K562 (cell line): ENCODE data around the gene FZD1. TPM values are rescaled to one million over a fixed set of nuclear protein-coding genes. Genes with fewer than 3 reads are reported as not detected.

Experiments
- BRCA1 ChIP-seq, 2 experiments: fragments of 450-650 bp in 1 of 2; sonication (generic) in 1 of 2; formaldehyde crosslinking in 1 of 2; IDR thresholded peaks; 2 replicates each; pipeline versions ENCODE4 v1.5.0 to v1.6.1; 2017 to 2020; ENCODE audit warnings: mild to moderate bottlenecking in 1 of 2, missing genetic modification reagents in 1 of 2
- CEBPB ChIP-seq: fragments of 450-650 bp; IDR thresholded peaks from 2 replicates; pipeline ENCODE4 v1.6.1; 2016; ENCODE audit warnings: missing genetic modification characterization, missing compliant biosample characterization
- L3MBTL2 ChIP-seq: fragments of 450-650 bp; IDR thresholded peaks from 2 replicates; pipeline ENCODE4 v1.6.1; 2016; ENCODE audit warnings: mild to moderate bottlenecking, moderate library complexity
- MCM3 ChIP-seq: fragments of 450-650 bp; IDR thresholded peaks from 2 replicates; pipeline ENCODE4 v1.6.1; 2016
- RAD51 ChIP-seq: fragments of 450-650 bp; IDR thresholded peaks from 2 replicates; pipeline ENCODE4 v1.7.1; 2016; ENCODE audit warnings: low read depth, mild to moderate bottlenecking, borderline replicate concordance
- RFX1 ChIP-seq: fragments of 450-650 bp; IDR thresholded peaks from 2 replicates; pipeline ENCODE4 v1.6.1; 2016; ENCODE audit warnings: mild to moderate bottlenecking, moderate library complexity
- SMARCA4 ChIP-seq: fragments of 450-650 bp; IDR thresholded peaks from 2 replicates; pipeline ENCODE4 v1.6.1; 2016
- SP1 ChIP-seq: sonication (generic); formaldehyde crosslinking; IDR thresholded peaks from 2 replicates; pipeline ENCODE4 v1.8.1; 2022; ENCODE audit warnings: mild to moderate bottlenecking, missing genetic modification reagents
- ZNF12 ChIP-seq: sonication (generic); formaldehyde crosslinking; IDR thresholded peaks from 2 replicates; pipeline ENCODE4 v1.4.0; 2020; ENCODE audit warnings: mild to moderate bottlenecking, missing genetic modification reagents
- ZNF184 ChIP-seq: sonication (generic); formaldehyde crosslinking; IDR thresholded peaks from 2 replicates; pipeline ENCODE4 v1.5.0; 2020; ENCODE audit warnings: missing genetic modification reagents
- ZNF239 ChIP-seq: fragments of 250-450 bp; sonication (Bioruptor Pico); IDR thresholded peaks from 2 replicates; pipeline ENCODE4 v1.4.0; 2020; ENCODE audit warnings: mild to moderate bottlenecking
- ZNF57 ChIP-seq: fragments of 450-650 bp; formaldehyde crosslinking; IDR thresholded peaks from 2 replicates; pipeline ENCODE4 v1.4.0; 2020; ENCODE audit warnings: mild to moderate bottlenecking, moderate library complexity
- ZSCAN29 ChIP-seq: fragments of 450-650 bp; IDR thresholded peaks from 2 replicates; pipeline ENCODE4 v1.6.1; 2017
- polyA plus RNA-seq, 8 experiments: library from polyadenylated mRNA; depleted of rRNA in 4 of 8; stranded (reverse) in 5 of 8; unstranded in 3 of 8; fragments of >200 nt; fragmentation: Nextera tagmentation in 2 of 8; fragmentation: Illumina TruSeq in 1 of 8; extraction: Ambion mirVana in 2 of 8; extraction: Trizol in 1 of 8; gene quantifications; 2 replicates each; pipeline versions ENCODE4 v1.2.1 to v1.2.3, GENCODE V29; 2011 to 2014; ENCODE audit warnings: inconsistent platforms in 1 of 8, missing spikeins in 1 of 8
- total RNA-seq, 7 experiments: library from RNA; depleted of rRNA in 6 of 7; stranded (reverse); fragments of >200 nt in 6 of 7; fragmentation: Illumina TruSeq in 2 of 7; extraction: Trizol in 2 of 7; gene quantifications; 2 replicates each; pipeline versions ENCODE4 v1.2.1 to v1.2.3, GENCODE V29; 2011 to 2021; ENCODE audit warnings: low replicate concordance in 1 of 7
- TF ChIP-seq, protein P1 (sequence below): sonication (generic); formaldehyde crosslinking; IDR thresholded peaks from 2 replicates; pipeline ENCODE4 v1.8.0; 2022; ENCODE audit warnings: missing genetic modification reagents, mild to moderate bottlenecking, borderline replicate concordance
- TF ChIP-seq, protein P2 (sequence below), 2 experiments: fragments of 450-650 bp; IDR thresholded peaks; 2 replicates each; pipeline ENCODE4 v1.6.1; 2016; ENCODE audit warnings: mild to moderate bottlenecking in 2 of 2, borderline replicate concordance in 1 of 2, low read depth in 1 of 2, moderate library complexity in 1 of 2
- TF ChIP-seq, protein P3 (sequence below): sonication (generic); IDR thresholded peaks from 2 replicates; pipeline ENCODE4 v1.6.1; 2016
- TF ChIP-seq, protein P4 (sequence below), 3 experiments: IDR thresholded peaks in 2 of 3; conservative IDR thresholded peaks in 1 of 3; 2 replicates each; pipeline ENCODE4 v1.5.1; 2011 to 2012; ENCODE audit warnings: low read length in 3 of 3, mild to moderate bottlenecking in 3 of 3, control low read depth in 2 of 3, improper control_type of control experiment in 1 of 3, inconsistent platforms in 1 of 3, low read depth in 1 of 3, mixed read lengths in 1 of 3, moderate library complexity in 1 of 3; ENCODE audit not compliant: insufficient read depth in 2 of 3

The FZD1 gene
- total and polyA plus RNA-seq, 9 of the 15 experiments (the other 6 are each of a cell fraction or from before 2014, with no cell fraction given): 0.25 to 5.1 (median 1.8) TPM

DNA sequence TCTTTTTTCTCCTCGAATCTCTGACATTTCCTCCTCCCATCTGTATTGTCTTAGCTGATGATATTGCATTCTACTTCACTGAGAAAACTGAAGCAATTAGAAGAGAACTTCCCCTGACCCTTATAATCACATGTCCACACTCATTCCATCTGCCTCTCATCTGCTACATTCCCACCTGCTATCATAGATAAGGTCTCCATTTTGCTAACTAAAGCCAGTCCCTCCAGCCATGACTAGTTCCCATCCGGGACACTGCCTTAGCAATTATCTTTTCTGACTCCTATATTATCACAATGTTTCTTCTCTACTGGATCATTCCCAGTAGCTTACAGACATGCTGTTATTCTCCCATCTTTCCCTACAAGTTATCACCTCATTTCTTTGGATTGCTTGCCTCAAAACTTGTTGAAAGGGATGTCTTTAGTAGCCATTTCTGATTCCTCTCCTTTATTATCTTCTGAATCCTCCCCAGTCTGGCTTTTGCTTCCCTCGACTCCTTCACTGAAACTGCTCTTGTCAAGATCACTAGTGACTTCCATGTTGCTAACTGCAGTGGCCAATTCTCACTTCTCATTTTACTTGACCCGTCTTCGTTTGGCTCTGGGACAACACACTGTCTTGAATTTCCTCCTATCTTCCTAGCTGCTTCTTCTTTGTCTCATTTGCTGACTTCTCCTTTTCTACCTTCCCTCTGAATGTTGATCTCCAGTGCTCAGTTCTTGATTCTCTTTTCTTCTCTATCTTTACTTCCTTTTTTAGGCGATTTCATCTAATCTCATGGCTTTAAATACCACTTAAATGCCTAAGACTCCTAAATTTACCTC lies 35.9 kb downstream of the FZD1 start (continued):
- TF ChIP-seq, protein P1, sequence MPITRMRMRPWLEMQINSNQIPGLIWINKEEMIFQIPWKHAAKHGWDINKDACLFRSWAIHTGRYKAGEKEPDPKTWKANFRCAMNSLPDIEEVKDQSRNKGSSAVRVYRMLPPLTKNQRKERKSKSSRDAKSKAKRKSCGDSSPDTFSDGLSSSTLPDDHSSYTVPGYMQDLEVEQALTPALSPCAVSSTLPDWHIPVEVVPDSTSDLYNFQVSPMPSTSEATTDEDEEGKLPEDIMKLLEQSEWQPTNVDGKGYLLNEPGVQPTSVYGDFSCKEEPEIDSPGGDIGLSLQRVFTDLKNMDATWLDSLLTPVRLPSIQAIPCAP: no peak
- TF ChIP-seq ZSCAN29 (no peak), ZNF239 (CRISPR knock-in tag) (no peak), ZNF12 (CRISPR knock-in tag) (no peak), L3MBTL2 (peak; percentile 64), BRCA1 (IDR thresholded peaks at IDR 0.05) (no peak), BRCA1 (CRISPR knock-in tag; IDR thresholded peaks at IDR 0.05) (no peak), RAD51 (peak; percentile 69; the same call in 1 of the 2 replicates), ZNF184 (no peak), MCM3 (no peak), RFX1 (peak; percentile 74), ZNF57 (CRISPR knock-in tag) (no peak), SP1 (CRISPR knock-in tag) (no peak), SMARCA4 (peak; percentile 99), CEBPB (tag) (peak; percentile 50; the same call in 1 of the 2 replicates)
- TF ChIP-seq, protein P2, sequence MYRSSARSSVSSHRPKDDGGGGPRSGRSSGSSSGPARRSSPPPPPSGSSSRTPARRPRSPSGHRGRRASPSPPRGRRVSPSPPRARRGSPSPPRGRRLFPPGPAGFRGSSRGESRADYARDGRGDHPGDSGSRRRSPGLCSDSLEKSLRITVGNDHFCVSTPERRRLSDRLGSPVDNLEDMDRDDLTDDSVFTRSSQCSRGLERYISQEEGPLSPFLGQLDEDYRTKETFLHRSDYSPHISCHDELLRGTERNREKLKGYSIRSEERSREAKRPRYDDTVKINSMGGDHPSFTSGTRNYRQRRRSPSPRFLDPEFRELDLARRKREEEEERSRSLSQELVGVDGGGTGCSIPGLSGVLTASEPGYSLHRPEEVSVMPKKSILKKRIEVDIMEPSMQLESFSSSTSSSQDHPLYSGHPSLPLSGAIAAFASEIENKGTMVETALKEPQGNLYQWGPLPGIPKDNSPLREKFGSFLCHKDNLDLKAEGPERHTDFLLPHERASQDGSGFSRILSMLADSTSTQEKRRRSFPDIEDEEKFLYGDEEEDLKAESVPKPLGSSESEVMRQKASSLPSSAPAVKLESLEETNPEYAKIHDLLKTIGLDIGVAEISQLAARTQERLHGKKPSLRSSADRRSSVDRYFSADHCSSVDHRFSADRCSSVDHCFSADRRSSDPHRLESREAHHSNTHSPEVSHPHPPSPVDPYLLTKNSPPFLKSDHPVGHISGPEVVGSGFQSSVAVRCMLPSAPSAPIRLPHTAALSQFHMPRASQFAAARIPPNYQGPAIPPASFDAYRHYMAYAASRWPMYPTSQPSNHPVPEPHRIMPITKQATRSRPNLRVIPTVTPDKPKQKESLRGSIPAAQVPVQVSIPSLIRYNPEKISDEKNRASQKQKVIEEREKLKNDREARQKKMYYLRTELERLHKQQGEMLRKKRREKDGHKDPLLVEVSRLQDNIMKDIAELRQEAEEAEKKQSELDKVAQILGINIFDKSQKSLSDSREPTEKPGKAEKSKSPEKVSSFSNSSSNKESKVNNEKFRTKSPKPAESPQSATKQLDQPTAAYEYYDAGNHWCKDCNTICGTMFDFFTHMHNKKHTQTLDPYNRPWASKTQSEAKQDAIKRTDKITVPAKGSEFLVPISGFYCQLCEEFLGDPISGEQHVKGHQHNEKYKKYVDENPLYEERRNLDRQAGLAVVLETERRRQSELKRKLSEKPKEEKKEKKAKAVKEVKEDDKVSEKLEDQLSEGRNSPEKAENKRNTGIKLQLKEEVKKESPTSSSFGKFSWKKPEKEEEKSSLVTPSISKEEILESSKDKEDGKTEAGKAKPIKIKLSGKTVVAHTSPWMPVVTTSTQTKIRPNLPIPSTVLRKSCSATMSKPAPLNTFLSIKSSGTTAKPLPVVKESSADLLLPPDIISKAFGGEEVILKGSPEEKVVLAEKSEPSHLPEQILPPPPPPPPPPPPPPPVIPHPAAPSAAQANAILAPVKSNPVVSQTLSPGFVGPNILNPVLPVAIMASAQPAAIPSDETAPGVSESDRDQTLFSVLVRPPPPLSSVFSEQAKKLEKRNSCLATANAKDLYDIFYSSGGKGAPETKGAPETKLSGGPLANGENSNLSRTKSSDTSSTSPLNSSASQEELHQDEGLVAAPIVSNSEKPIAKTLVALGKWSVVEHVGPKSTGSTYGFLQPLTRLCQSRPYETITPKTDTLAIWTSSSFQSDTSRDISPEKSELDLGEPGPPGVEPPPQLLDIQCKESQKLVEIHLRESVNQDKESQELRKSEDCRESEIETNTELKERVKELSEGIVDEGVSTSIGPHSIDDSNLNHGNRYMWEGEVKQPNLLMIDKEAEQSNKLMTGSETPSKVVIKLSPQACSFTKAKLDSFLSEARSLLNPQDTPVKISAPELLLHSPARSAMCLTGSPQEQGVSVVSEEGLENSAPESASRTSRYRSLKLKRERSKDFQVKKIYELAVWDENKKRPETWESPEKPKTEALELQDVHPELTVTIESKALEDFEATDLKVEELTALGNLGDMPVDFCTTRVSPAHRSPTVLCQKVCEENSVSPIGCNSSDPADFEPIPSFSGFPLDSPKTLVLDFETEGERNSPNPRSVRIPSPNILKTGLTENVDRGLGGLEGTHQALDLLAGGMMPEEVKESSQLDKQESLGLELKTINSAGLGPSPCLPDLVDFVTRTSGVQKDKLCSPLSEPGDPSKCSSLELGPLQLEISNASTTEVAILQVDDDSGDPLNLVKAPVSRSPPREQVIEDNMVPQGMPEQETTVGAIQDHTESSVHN (IDR thresholded peaks at IDR 0.05; ENCODE audit: borderline replicate concordance in 1 of 2, low read depth in 1 of 2): no peak; a peak in 1 of 4 replicates
- TF ChIP-seq, protein P3, sequence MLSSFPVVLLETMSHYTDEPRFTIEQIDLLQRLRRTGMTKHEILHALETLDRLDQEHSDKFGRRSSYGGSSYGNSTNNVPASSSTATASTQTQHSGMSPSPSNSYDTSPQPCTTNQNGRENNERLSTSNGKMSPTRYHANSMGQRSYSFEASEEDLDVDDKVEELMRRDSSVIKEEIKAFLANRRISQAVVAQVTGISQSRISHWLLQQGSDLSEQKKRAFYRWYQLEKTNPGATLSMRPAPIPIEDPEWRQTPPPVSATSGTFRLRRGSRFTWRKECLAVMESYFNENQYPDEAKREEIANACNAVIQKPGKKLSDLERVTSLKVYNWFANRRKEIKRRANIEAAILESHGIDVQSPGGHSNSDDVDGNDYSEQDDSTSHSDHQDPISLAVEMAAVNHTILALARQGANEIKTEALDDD: peak; percentile 100
- TF ChIP-seq, protein P4, sequence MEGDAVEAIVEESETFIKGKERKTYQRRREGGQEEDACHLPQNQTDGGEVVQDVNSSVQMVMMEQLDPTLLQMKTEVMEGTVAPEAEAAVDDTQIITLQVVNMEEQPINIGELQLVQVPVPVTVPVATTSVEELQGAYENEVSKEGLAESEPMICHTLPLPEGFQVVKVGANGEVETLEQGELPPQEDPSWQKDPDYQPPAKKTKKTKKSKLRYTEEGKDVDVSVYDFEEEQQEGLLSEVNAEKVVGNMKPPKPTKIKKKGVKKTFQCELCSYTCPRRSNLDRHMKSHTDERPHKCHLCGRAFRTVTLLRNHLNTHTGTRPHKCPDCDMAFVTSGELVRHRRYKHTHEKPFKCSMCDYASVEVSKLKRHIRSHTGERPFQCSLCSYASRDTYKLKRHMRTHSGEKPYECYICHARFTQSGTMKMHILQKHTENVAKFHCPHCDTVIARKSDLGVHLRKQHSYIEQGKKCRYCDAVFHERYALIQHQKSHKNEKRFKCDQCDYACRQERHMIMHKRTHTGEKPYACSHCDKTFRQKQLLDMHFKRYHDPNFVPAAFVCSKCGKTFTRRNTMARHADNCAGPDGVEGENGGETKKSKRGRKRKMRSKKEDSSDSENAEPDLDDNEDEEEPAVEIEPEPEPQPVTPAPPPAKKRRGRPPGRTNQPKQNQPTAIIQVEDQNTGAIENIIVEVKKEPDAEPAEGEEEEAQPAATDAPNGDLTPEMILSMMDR (IDR thresholded peaks at IDR 0.05 in 2 of 3, conservative IDR thresholded peaks at IDR 0.05 in 1 of 3; ENCODE audit: insufficient read depth in 2 of 3, low read depth in 1 of 3, low read length in 3 of 3): no peak
